ENCODE measurements around the gene FAM111A.

FAM111A gene

GRCh38 chr11:59191095-59191494 lies 48.4 kb downstream of the FAM111A start:
- in situ Hi-C loops (cut with MboI; ENCODE audit: low sequenced_read_pairs, unreplicated experiment), result no loop called here
- TF ChIP-seq CTCF (IDR thresholded peaks at IDR 0.05; ENCODE audit: borderline replicate concordance, control extremely low read depth, extremely low read depth, insufficient read depth, missing control alignments), result no peak
- no peak for DNase-seq (ENCODE audit: low spot score)

GRCh38 chr11:59191890-59192289 lies 49.2 kb downstream of the FAM111A start:
- in situ Hi-C loops (cut with MboI; ENCODE audit: low sequenced_read_pairs, unreplicated experiment), result no loop called here
- no peak for DNase-seq (ENCODE audit: low spot score)
- TF ChIP-seq CTCF (IDR thresholded peaks at IDR 0.05; ENCODE audit: borderline replicate concordance, control extremely low read depth, extremely low read depth, insufficient read depth, missing control alignments), result no peak

GRCh38 chr11:59192446-59193020 lies 49.9 kb downstream of the FAM111A start:
- in situ Hi-C loops (cut with MboI; ENCODE audit: low sequenced_read_pairs, unreplicated experiment), result no loop called here
- no peak for DNase-seq (ENCODE audit: low spot score)
- no peak for TF ChIP-seq CTCF (IDR thresholded peaks at IDR 0.05; ENCODE audit: borderline replicate concordance, control extremely low read depth, extremely low read depth, insufficient read depth, missing control alignments)

GRCh38 chr11:59193587-59194130 lies 51.0 kb downstream of the FAM111A start:
- in situ Hi-C loops (cut with MboI; ENCODE audit: low sequenced_read_pairs, unreplicated experiment), result no loop called here
- no peak for TF ChIP-seq CTCF (IDR thresholded peaks at IDR 0.05; ENCODE audit: borderline replicate concordance, control extremely low read depth, extremely low read depth, insufficient read depth, missing control alignments)
- no peak for DNase-seq (ENCODE audit: low spot score)

- no peak for TF ChIP-seq CTCF (IDR thresholded peaks at IDR 0.05; ENCODE audit: borderline replicate concordance, control extremely low read depth, extremely low read depth, insufficient read depth, missing control alignments)
- DNase-seq (ENCODE audit: low spot score), result no peak
- in situ Hi-C loops (cut with MboI; ENCODE audit: low sequenced_read_pairs, unreplicated experiment), result no loop called here
Measured at GRCh38 chr11:59195586-59195985, 52.9 kb downstream of the FAM111A start.

- DNase-seq (ENCODE audit: low spot score), result no peak
- in situ Hi-C loops (cut with MboI; ENCODE audit: low sequenced_read_pairs, unreplicated experiment), result no loop called here
- TF ChIP-seq CTCF (IDR thresholded peaks at IDR 0.05; ENCODE audit: borderline replicate concordance, control extremely low read depth, extremely low read depth, insufficient read depth, missing control alignments), result no peak
Measured at GRCh38 chr11:59196777-59197176, 54.1 kb downstream of the FAM111A start.

Measured in GM13976 (cell line).